GM04504 (cell line): ENCODE results near the gene RPA1.
A peak's percentile ranks its signal among the peaks of the same experiment; 100 is the strongest.
"Not testable (repeated sequence)": the region's sequence is repeated elsewhere in the genome, so short reads cannot be mapped to it uniquely, and the experiment has no call there.

ENCODE experiments used
- DNase-seq: peaks from one replicate; pipeline ENCODE4 v3.0.0-alpha.2; 2012; ENCODE audit warnings: low read depth

Gene RPA1

DNA sequence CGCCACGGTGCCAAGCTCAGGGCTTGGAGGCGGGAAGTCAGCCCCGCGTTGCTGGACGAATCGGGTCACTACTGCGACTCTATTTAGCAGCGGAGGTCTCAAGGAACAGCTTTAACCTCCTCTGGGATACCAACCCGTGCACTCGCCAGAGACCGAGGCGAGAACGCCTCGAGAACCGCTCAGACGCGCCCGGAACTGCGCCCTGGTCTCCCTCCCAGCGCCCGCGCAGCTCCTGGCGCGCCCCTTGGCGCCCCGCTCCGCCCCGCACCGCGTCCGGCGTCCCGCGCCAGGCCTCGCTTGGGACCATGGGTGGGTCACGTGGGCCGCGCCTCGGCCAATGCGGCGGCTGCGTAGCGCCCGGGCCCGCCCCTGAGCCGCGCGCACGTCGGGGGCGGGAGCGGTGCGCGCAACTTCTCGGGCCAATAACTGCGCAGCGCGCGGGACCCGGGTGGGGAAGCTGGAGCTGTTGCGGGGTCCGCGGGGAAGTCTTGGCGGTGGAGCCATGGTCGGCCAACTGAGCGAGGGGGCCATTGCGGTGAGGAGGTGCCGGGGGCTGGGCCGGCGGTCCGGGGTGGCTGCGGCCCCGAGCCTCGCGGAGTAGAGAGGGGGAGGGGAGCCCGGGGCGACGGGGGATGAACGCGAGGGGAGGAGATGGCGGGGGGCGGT is at the start of gene RPA1, which contains the start of gene SMYD4:
Gene RPA1 (plus strand): TSS at position 414 of the 666 bp plus-strand sequence. CDS start 89 bp downstream, at position 503.
Gene SMYD4 (minus strand): TSS at position 311 of the 666 bp plus-strand sequence. CDS start 1,908 bp downstream, outside the sequence.
- DNase-seq: peak; percentile 70

DNA sequence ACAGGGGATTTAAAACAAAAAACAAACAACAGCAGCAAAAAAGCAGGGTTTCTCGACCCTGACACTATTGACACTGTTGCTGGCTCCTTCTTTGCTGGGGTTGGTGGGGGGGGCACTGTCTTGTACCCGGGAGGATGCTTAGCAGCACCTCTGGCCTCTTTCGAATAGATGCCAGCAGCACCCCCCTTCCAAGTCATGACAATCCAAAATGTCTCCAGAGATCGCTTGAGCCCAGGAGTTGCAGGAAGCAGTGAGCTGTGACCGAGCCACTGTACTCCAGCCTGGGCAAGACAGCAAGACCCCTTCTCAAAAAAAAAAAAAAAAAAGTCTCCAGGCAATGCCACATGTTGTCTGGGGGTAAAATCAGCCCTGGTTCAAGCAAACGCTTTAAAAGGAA is 47.6 kb upstream of the RPA1 start:
- no peak for DNase-seq

DNA sequence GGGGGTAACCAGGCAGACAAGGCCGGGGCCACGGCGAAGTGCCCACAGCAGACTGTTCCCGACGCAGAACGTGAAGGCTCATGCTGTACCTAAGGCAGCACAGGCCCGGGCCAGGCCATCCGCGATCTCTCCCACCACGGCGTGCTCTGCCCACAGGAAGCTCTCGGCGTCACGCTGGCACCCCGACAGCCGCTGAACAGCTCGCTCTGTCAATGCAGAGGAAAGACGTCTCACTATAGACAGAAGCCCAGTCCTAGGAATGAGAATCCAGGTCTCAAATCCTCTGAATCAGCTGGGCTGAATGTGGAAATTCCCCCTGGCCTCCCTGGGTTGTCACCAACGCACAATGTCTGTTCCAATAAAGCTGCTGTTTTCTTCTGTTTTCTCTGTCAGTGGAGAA is 46.5 kb upstream of the RPA1 start:
- no peak for DNase-seq

DNA sequence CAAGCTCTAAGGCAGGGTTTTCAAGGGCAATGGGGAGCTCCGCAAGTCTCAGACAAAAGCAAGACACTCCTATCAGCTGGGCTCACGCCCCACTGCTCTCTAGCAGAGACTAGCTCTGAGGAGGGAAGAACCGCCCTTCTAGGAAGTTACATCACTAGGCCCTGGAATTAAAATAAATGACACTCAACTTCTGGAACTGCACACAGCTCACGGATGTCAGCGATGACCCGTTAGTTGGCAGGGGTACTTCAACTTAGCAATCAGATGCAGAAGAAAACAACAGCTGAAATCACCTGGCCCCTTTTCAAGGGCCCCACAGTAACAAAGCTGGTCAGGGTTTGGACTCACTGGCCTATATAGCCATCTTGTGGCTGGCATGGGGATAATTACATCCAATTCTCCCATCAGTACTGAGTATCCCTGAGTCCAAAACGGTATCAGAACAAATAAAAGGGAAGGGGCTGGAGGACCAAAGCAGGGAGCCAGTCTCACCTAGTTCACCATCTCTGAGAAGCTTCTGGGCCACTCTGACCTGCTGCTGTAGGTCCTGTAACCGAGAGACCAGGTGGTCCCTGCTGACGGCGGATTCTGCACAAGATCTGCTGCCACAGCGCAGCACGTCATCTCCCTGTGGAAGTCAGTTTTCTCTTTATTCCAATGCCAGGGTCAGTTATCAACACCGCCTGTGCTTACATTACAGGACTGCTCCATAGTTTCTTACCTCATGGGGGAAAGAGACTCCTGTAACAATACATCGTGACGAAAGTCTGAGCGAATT is 45.8 kb upstream of the RPA1 start:
- DNase-seq: peak; percentile 88

DNA sequence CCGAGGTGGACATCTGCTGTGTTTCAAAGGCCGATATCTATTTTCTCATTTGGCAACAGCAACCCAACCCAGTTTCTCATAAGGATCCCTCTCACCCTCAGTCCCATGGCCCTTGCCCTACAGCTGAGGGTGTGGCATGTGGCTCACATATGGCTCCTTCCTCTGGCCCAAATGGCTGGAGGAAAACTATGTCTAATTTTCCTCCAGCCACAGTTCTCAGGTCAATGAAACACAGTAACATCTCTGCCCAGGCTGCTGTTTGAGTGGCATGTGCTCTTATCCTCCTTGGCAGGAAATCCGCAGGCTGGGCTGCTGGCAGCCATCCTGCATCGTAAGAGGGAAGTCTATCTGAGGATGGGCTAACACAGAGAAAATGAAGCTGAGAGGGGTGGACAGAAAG is 43.9 kb upstream of the RPA1 start:
- DNase-seq: no peak

DNA sequence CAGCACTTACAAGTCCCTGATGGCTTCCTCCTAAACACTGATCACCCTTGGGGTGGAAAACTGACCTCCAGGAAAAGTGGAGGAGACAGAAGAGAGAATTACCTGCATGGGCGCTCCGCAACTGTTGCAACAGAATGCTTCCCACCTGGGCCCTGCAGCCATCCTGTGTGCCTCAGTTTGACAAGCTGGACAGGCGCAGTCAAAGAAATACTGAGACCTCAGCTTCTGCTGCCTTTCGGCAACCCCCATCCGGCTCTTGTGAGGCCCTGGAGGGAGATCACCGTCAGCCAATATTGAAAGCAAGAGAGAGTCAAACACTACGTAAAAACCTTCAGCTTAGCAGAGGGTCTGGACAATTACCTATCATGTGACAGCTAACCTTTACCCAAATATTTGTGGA is 43.1 kb upstream of the RPA1 start:
- DNase-seq: no peak

DNA sequence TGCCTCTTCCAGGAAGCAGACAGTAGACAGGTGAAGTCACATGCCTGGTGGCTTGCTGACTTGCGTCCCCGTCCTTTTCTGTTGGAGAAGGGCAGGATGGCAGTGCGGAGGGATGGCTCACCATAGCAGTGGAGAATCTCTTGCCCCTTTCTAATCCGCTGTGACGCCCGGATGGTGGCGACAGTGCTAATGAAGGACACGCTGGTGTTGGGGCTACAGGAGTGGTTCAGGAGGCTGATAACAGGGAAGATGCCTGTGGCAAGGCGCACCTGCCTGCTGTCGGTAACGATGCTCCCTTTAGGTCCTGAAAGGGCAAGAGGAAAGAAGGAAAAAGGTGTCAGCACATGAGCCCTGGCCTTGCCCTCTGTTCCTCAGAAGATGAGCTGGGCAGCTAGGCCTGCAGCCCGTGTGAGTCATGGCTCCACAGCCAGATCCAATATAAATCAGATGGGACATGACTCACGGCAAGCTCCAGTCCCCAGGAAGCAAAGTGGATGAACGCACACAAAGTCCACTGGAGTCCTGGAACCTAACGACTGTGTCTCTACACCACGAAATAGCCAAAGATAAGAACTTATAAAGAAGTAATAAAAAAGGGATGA is 42.4 kb upstream of the RPA1 start:
- peak; percentile 89 for DNase-seq

DNA sequence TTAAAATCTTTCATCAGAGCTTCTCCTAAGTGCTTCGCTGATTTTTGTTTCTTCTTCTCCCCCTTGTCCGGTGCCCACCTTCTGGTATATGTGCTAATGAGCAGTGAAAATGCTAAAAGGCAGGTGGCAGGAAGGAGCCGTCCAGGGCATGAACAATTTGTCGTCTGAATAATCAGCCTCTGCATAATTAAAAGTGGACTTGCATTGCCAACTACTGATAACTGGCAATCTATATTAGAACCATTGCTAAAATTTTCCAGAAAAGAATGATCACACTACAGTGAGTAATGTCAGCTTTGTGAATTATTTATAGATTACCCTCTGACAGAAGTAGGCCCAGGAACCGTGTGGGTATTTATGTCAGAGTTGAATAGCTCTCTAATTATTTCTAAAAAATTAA is 39.9 kb upstream of the RPA1 start:
- no peak for DNase-seq

DNA sequence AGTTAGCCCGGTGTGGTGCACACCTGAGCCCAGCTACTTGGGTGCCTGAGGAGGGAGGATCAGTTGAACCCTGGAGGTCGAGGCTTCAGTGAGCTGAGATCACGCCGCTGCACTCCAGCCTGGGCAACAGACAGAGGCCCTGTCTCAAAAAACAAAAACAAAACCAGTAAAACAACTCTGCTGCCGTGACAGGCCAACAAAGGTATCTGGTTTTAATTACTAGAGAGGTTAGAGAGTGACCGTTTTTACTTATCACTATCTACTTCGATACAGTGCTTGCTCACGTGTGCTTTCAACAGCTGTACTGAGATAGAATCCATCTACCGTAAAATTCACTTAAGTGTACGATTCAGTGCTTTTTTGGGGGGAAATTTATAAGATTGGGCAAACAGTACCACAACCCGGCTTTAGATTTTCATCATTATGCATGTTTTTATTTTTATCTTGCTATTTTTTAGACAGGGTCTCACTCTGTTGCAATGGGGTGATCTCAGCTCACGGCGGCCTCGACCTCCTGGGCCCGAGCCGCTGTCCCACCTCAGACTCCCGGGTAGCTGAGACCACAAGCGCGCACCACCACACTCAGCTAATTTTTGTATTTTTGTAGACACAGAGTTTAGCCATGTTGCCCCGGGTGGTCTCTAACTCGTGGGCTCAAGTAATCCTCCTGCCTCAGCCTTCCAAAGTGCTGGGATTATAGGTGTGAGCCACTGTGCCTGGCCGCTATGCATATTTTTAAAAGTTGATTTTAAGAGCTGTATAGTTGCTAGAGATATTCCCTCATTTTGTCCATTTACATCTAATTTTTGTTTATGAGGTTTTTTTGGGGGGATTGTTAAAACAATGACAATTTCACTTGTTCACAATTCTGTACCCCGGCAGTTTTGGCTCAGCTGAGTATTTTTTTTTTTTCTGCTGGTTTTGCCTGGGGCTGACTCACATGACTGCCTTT is 37.0 kb upstream of the RPA1 start:
- DNase-seq: no peak

DNA sequence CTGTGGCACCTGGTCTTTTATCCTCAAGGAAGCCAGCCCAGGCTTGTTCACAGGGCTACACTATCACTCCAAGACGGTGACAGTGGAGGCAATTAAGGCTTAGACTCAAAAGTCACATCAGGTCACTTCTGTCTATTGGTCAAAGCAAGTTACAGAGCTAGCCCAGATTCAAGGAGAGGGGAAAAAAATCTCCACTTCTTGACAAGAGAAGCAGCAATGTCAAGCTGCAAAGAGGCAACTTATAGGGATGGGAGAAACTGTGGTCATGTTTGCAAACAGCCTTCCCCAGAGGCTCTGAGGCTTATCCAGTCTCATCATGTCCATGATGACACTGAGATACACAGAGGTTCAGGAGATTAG is 36.4 kb upstream of the RPA1 start:
- DNase-seq: no peak

DNA sequence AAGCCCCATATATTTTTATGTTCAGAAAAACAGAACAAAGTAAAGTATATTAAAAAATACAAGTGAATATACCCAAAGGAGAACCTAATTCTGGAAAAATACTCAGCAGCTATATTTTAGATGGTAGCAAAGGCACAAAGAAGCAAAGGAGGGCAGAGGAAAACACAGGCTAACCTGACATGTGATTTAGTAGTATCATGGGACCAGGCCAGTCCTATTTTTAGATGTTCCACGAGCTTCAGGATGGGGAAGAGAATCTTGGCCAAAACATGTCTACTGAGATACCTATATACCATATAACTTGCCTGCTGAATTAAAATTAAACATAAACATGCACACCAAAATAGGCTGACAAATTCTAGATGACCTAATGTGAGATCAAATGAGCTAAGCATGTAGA is 33.0 kb upstream of the RPA1 start:
- no peak for DNase-seq

DNA sequence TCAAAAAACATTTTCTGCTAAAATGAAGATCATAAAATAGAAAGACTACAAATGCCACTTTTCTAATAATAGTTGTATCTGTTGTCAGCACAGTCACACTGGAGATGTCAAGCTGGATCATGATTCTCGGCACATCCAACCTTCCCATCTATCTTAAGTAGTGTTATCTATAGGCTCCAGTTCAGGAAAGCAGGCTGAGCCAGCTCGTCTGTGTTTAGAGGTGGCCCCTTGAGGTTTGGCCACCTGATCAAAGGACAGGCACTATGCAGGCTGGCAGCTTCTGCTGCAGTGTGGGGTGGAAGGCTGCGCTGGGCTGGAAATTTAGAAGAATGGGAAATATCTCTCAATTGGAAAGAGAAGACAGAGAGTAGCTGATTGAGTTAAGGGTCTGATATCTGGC is 32.5 kb upstream of the RPA1 start:
- no peak for DNase-seq

DNA sequence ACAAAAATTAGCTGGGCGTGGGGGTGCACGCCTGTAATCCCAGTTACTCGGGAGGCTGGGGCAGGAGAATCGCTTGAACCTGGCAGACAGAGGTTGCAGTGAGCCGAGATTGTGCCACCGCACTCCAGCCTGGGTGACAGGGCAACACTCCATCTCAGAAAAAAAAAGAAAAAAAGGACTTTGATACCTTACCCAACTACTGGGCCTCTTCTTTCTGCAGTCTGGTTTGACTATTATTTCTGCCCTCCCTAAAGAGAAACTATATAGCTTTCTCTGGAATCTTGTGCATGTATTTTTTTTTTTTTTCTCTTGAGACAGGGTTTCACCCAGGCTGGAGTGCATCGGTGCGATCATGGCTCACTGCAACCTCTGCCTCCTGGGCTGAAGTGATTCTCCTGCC is 32.0 kb upstream of the RPA1 start:
- not testable (repeated sequence) for DNase-seq

DNA sequence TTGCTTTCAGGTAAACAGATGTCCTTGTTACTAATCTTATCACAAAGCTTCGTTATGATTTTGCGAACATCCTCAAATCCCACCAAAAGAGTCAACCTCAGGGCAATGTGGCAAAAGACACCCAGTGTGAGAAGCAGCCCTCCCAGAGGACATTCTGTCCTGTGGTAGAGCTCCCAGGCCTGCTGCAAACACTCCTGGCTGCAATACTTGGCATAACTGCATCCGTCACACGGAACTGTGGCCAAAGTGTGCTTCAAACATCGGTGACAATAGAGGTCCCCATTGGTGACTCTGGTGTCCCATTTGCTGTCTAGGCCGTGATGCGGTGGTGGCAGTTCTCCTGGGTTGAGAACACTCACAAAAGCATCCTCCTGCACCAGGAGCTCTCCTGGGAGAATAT is 29.6 kb upstream of the RPA1 start:
- no peak for DNase-seq

DNA sequence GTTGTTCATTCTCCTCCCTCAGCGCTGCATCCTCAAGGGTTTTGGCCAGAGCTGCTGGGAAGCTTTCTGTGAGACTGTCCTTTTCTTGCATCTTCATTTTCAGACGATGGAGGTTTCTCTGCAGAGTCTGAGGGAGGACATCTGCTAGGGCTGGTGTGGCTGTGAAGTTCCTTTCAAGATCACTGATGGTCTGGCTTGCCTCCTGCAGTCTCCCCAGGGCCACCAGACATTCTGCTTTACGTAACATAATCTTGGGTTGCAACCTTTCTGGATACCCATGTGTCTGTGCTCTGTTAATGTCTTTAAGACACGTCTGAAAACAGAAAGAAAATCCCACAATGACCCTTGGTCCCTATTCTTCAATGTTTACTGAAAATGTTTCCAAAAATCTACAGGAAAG is 29.1 kb upstream of the RPA1 start:
- DNase-seq: no peak

DNA sequence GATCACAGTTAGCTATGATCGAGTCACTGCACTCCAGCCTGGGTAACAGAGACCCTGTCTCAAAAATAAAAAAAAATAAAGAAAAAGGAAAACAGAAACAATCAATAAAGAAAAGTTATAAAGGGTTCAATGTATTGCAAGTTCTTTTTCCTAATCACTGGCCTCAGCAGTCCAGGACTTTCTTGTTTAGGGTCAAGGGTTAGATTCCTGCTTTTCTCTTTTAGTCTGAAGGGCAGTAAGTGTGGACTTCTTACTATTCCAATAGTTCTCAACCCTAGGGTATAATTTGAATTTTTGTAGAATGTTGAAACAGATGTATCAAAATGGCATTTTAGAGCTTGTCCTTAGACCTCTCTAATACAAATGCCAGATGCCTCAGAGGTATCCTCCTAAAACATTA is 27.4 kb upstream of the RPA1 start:
- no peak for DNase-seq

DNA sequence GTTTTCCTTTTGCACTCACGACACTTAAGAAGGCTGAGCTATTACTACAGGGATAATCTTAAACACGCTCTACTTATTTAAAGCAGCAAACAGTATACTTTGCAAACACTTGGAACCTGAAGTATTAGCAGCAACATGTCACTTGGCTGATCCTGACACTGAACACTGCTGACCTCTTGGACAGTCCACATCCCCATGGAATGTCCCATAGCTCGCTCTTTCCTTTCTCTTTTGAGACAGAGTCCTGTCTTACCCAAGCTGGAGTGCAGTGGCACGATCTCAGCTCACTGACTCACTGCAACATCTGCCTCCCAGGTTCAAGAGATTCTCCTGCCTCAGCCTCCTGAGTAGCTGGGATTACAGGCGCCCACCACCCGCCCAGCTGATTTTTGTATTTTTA is 26.5 kb upstream of the RPA1 start:
- DNase-seq: no peak

DNA sequence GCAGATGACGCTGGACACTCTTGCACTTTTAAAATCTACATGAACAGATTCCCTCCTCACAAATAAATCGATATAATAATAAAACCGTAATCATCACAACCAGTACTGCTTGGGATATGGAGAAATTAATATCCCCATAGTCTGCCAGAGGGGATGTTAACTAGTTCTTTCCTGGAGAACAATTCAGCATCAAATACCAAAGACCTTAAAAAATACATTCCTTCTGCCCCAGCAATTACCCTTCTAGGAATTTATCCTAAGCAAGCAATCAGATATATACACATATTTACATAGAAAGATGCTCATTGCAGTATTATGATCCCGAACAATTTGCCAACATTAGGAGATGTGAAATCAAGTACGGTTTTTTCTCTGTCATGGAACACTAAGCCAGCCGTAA is 21.9 kb upstream of the RPA1 start:
- DNase-seq: no peak

DNA sequence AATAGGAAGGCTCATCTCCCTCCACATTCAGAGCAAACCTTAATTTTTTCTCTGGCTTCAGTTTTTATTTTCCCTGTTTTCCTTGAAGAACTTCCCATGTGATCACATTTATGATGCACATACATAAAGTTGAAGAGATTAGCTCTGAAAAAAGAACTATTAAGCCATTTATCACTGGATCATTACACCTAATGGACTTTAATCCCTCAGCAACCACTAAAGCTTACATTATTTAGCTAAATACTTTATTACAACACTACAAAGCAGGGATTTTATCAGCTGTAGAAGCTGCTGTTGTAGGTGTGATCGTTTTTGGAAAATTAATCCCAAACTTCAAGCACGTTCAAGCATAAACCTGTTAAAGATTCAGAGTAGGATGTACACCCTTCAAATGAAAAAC is 21.2 kb upstream of the RPA1 start:
- no peak for DNase-seq

DNA sequence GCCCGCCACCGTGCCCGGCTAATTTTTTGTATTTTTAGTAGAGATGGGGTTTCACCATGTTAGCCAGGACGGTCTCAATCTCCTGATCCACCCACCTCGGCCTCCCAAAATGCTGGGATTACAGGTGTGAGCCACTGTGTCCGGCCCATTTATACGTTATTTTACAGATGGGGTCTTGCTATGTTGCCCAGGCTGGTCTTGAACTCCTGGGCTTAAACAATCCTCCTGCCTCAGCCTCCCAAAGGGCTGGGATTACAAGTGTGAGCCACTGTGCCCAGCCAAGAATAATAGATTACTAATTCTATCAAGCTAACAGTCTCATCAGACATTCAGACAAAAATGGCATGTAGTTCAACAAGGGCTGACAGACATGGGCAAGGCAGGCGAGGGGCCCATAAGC is 20.0 kb upstream of the RPA1 start:
- DNase-seq: not testable (repeated sequence)

DNA sequence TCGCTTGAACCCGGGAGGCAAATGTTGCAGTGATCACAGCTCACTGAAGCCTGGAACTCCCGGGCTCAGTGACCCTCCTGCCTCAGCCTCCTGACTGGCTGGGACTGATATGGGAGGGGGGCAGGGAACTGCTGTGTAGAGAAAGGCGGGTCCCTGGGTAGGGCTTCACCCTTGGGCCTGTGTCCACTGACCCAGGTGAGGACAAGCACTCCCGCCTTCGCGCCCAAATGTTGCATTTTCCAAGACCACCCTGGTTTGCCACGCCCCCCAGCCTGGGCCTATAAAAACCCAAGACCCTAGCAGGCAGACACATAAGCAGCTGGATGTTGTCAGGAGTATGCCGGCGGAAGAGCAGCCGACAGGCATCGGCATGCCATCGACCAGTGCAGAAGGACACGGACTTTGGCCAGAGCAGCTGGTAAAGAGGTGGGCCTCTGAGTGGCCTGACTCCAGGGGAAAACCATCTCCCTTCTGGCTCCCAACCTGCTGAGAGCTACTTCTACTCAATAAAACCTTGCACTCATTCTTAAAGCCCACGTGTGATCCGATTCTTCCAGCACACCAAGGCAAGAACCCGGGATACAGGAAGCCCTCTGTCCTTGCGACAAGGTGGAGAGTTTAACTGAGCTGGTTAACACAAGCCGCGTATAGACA is 19.2 kb upstream of the RPA1 start:
- DNase-seq: no peak

DNA sequence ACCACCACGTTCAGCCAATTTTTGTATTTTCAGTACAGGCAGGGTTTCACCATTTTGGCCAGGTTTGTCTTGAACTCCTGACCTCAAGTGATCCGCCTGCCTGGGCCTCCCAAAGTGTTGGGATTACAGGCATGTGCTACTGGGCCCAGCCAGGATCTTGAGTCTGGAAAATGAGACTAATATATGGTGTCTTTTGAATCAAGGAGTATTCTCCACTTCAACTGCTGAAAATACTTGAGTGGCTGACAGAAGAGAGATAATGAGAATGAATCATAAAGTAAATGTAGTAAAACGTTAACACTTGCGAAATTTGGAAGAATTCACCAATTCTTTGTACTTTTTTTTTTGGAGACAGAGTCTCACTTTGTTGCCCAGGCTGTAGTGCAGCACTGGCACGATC is 16.7 kb upstream of the RPA1 start:
- no peak for DNase-seq
